H9 (cell line): ENCODE data around the gene IRF2BP2. TPM values are rescaled to one million over a fixed set of nuclear protein-coding genes. Genes with fewer than 3 reads are reported as not detected.

Experiments
- DNase-seq: peaks from one replicate; pipeline ENCODE4 v3.0.0-alpha.2; 2017
- H2AFZ ChIP-seq: one replicate; pipeline ENCODE4 v1.6.1; 2013; ENCODE audit warnings: mild to moderate bottlenecking, low read length, control low read depth, moderate library complexity
- H2AK5ac ChIP-seq: 2 replicates; pipeline ENCODE4 v1.6.1; 2013; ENCODE audit warnings: low read length, control low read depth, mixed read lengths; ENCODE audit not compliant: insufficient read length
- H2BK120ac ChIP-seq: one replicate; pipeline ENCODE4 v1.6.1; 2013; ENCODE audit warnings: low read depth, mild to moderate bottlenecking, low read length, control low read depth, inconsistent platforms; ENCODE audit not compliant: poor library complexity, severe bottlenecking
- H2BK12ac ChIP-seq: 2 replicates; pipeline ENCODE4 v1.6.1; 2013; ENCODE audit warnings: low read length, control low read depth, mixed read lengths, low read depth; ENCODE audit not compliant: insufficient read length
- H2BK15ac ChIP-seq: 2 replicates; pipeline ENCODE4 v1.6.1; 2013; ENCODE audit warnings: low read depth, low read length, control low read depth
- H2BK20ac ChIP-seq: one replicate; pipeline ENCODE4 v1.6.1; 2013; ENCODE audit warnings: low read depth, mild to moderate bottlenecking, low read length, control low read depth, inconsistent platforms; ENCODE audit not compliant: poor library complexity, severe bottlenecking
- H2BK5ac ChIP-seq: 2 replicates; pipeline ENCODE4 v1.6.1; 2013; ENCODE audit warnings: low read length, control low read depth, mixed read lengths; ENCODE audit not compliant: insufficient read length
- H3K14ac ChIP-seq: 2 replicates; pipeline ENCODE4 v1.6.1; 2013; ENCODE audit warnings: low read length, control low read depth; ENCODE audit not compliant: insufficient read depth
- H3K18ac ChIP-seq: 2 replicates; pipeline ENCODE4 v1.6.1; 2013; ENCODE audit warnings: low read depth, mild to moderate bottlenecking, mixed read lengths, low read length, control low read depth; ENCODE audit not compliant: insufficient read length
- H3K23ac ChIP-seq: 2 replicates; pipeline ENCODE4 v1.6.1; 2013; ENCODE audit warnings: low read length, control low read depth, mixed read lengths, low read depth; ENCODE audit not compliant: insufficient read length
- H3K23me2 ChIP-seq: 2 replicates; pipeline ENCODE4 v1.6.1; 2013; ENCODE audit warnings: low read depth, mild to moderate bottlenecking, mixed read lengths, low read length, control low read depth; ENCODE audit not compliant: insufficient read length, poor library complexity, severe bottlenecking
- H3K27ac ChIP-seq: 2 replicates; pipeline ENCODE4 v1.5.1; 2013; ENCODE audit warnings: low read length, control low read depth, mixed read lengths, low read depth; ENCODE audit not compliant: insufficient read length
- H3K27me3 ChIP-seq: 2 replicates; pipeline ENCODE4 v1.6.1; 2013; ENCODE audit warnings: low read length, control low read depth, inconsistent platforms; ENCODE audit not compliant: insufficient read depth
- H3K4ac ChIP-seq: 2 replicates; pipeline ENCODE4 v1.6.1; 2013; ENCODE audit warnings: low read depth, mild to moderate bottlenecking, control low read depth, inconsistent platforms, low read length, moderate library complexity
- H3K4me1 ChIP-seq: 2 replicates; pipeline ENCODE4 v1.6.1; 2013; ENCODE audit warnings: low read length, control low read depth, inconsistent platforms; ENCODE audit not compliant: insufficient read depth
- H3K4me2 ChIP-seq: 2 replicates; pipeline ENCODE4 v1.6.1; 2013; ENCODE audit warnings: low read length, control low read depth, mixed read lengths; ENCODE audit not compliant: insufficient read length, insufficient read depth
- H3K56ac ChIP-seq: 2 replicates; pipeline ENCODE4 v1.6.1; 2013; ENCODE audit warnings: low read depth, mild to moderate bottlenecking, mixed read lengths, low read length, control low read depth; ENCODE audit not compliant: insufficient read length
- H3K79me1 ChIP-seq: 2 replicates; pipeline ENCODE4 v1.6.1; 2013; ENCODE audit warnings: low read depth, mild to moderate bottlenecking, moderate library complexity, low read length, control low read depth, inconsistent platforms; ENCODE audit not compliant: insufficient read depth, poor library complexity, severe bottlenecking
- H3K79me2 ChIP-seq: 2 replicates; pipeline ENCODE4 v1.6.1; 2013; ENCODE audit warnings: low read length, control low read depth, inconsistent platforms; ENCODE audit not compliant: insufficient read depth
- H3K9ac ChIP-seq: 2 replicates; pipeline ENCODE4 v1.6.1; 2013; ENCODE audit warnings: low read length, control low read depth, mixed read lengths; ENCODE audit not compliant: insufficient read length; ENCODE audit errors: extremely low read depth
- H3K9me3 ChIP-seq: one replicate; pipeline ENCODE4 v1.6.1; 2013; ENCODE audit warnings: low read depth, low read length, inconsistent platforms; ENCODE audit not compliant: control insufficient read depth
- H3T11ph ChIP-seq: one replicate; pipeline ENCODE4 v1.6.1; 2013; ENCODE audit warnings: mild to moderate bottlenecking, low read length, control low read depth, inconsistent platforms
- H4K20me1 ChIP-seq: one replicate; pipeline ENCODE4 v1.6.1; 2013; ENCODE audit not compliant: control insufficient read depth, insufficient read length, insufficient read depth
- H4K5ac ChIP-seq: 2 replicates; pipeline ENCODE4 v1.6.1; 2013; ENCODE audit warnings: low read depth, mild to moderate bottlenecking, mixed read lengths, low read length, control low read depth; ENCODE audit not compliant: insufficient read length
- H4K8ac ChIP-seq: replicated peaks from 2 replicates; pipeline ENCODE4 v1.6.1; 2013; ENCODE audit warnings: low read length, control low read depth, mixed read lengths, low read depth; ENCODE audit not compliant: insufficient read length
- H4K91ac ChIP-seq: 2 replicates; pipeline ENCODE4 v1.6.1; 2013; ENCODE audit warnings: low read depth, mild to moderate bottlenecking, moderate library complexity, mixed read lengths, low read length, control low read depth; ENCODE audit not compliant: insufficient read length
- H3K27ac Mint-ChIP-seq, 3 experiments: 2 replicates in 2 of 3; 3 replicates in 1 of 3; pipeline ENCODE4 v1.8.0; 2020 to 2021; ENCODE audit warnings: mixed read lengths in 3 of 3, mild to moderate bottlenecking in 1 of 3, moderate library complexity in 1 of 3
- H3K27me3 Mint-ChIP-seq: 2 replicates; pipeline ENCODE4 v1.8.0; 2021; ENCODE audit warnings: low read depth, mild to moderate bottlenecking, moderate library complexity, mixed read lengths
- H3K36me3 Mint-ChIP-seq, 3 experiments: 2 replicates in 2 of 3; 3 replicates in 1 of 3; pipeline ENCODE4 v1.8.0; 2020 to 2021; ENCODE audit warnings: low read depth in 3 of 3, mixed read lengths in 3 of 3; ENCODE audit not compliant: insufficient read depth in 1 of 3
- H3K4me1 Mint-ChIP-seq, 2 experiments: 2 replicates each; pipeline ENCODE4 v1.8.0; 2020; ENCODE audit warnings: mixed read lengths in 2 of 2
- H3K4me3 Mint-ChIP-seq, 2 experiments: 2 replicates in 1 of 2; 3 replicates in 1 of 2; pipeline ENCODE4 v1.8.0; 2020 to 2021; ENCODE audit warnings: mild to moderate bottlenecking in 2 of 2, mixed read lengths in 2 of 2, moderate library complexity in 1 of 2
- H3K9me3 Mint-ChIP-seq, 2 experiments: 2 replicates in 1 of 2; 3 replicates in 1 of 2; pipeline ENCODE4 v1.8.0; 2020; ENCODE audit warnings: mild to moderate bottlenecking in 2 of 2, mixed read lengths in 2 of 2, moderate library complexity in 1 of 2
- CTCF ChIP-seq: fragments of 200-600 bp; sonication (generic); conservative IDR thresholded peaks from 3 replicates; pipeline ENCODE4 v1.8.0; 2021; ENCODE audit warnings: antibody characterized with exemption, mild to moderate bottlenecking
- WGBS: extraction: QIAGEN DNeasy Blood & Tissue Kit; methylation state at CpG from one replicate; pipeline ENCODE4 v1.1.7; 2013; ENCODE audit warnings: missing lambda C conversion rate, low lambda C conversion rate, mixed read lengths; ENCODE audit not compliant: insufficient read length; ENCODE audit errors: extremely low coverage; 5-methylcytosine and 5-hydroxymethylcytosine counted together
- total RNA-seq: library from RNA; stranded (reverse); gene quantifications from 2 replicates; pipeline ENCODE4 v1.2.1, GENCODE V29; 2021

Gene IRF2BP2
- total RNA-seq, 1 experiment from 2014 or later, result 80.2 TPM

GRCh38 chr1:234605983-234606783 is 3.8 kb downstream of the IRF2BP2 start:
- Histone ChIP-seq H4K8ac (no peak overlapping the region), H4K20me1 (no peaks in the 10 kb centered on the region), H3K23ac (no peak overlapping the region), H3K4ac (no peak overlapping the region), H3K27me3 (no peaks in the 10 kb centered on the region), H2BK20ac (no peak overlapping the region), H4K91ac (no peak overlapping the region), H3K14ac (no peak overlapping the region), H2BK120ac (no peak overlapping the region), H4K5ac (no peak overlapping the region), H3K9me3 (no peaks in the 10 kb centered on the region), H3K56ac (no peak overlapping the region), H3K9ac (no peak overlapping the region), H3K79me1 (no peaks in the 10 kb centered on the region), H2BK12ac (no peak overlapping the region), H2AK5ac (no peak overlapping the region), H2AFZ (no peak overlapping the region), H3K27ac (no peak overlapping the region), H2BK15ac (no peak overlapping the region), H3K79me2 (peaks cover 32% of the 10 kb centered on the region; the same call in 1 of the 2 replicates), H3K4me2 (peak overlapping the region; percentile 60), H2BK5ac (no peak overlapping the region), H3K4me1 (peaks cover 6% of the 10 kb centered on the region), H3K18ac (no peak overlapping the region), H3K23me2 (peaks cover 18% of the 10 kb centered on the region), H3T11ph (no peak overlapping the region)
- no CpG with 5 or more reads among the region's 9 CpGs for WGBS
- Mint-ChIP-seq H3K4me3 (peak overlapping the region; percentile 91 to 92), H3K4me1 (peaks cover 52 to 62% of the 10 kb centered on the region in 2 experiments), H3K36me3 (peaks cover 24 to 49% (median 26%) of the 10 kb centered on the region in 3 experiments), H3K9me3 (peaks cover 0 to 3% of the 10 kb centered on the region in 2 experiments; a peak in 3 of 5 replicates), H3K27me3 (no peaks in the 10 kb centered on the region), H3K27ac (peak overlapping the region in 1 of 3 experiments; percentile 40; a peak in 1 of 7 replicates)
- no peak for DNase-seq
- no peak for TF ChIP-seq CTCF
